Panc1 (cell line): ENCODE results near the gene XIRP2. TPM values are rescaled to one million over a fixed set of nuclear protein-coding genes. Genes with fewer than 3 reads are reported as not detected.
A peak's percentile ranks its signal among the peaks of the same experiment; 100 is the strongest.

ENCODE experiments used
- ATAC-seq: fragments of 200-7000 bp; cut with Tn5 transposase; 2 replicates; pipeline ENCODE4 v1.9.1; 2020; ENCODE audit warnings: mild to moderate bottlenecking, moderate library complexity
- BruUV-seq: library from RNA; stranded (reverse); fragments of 400-500 nt; replicated peaks from 2 replicates; lab custom pipeline; 2021; lab: Mats Ljungman, UMichigan
- CTCF ChIA-PET: fragments of 300-600 bp; sonication (Branson Sonifier 250); formaldehyde crosslinking; loops from one replicate; lab custom pipeline; 2022; ENCODE audit warnings: antibody characterized with exemption; lab: Charles Lee
- POLR2A ChIA-PET: fragments of 300-600 bp; sonication (Branson Sonifier 250); formaldehyde crosslinking; loops from one replicate; lab custom pipeline; 2022; ENCODE audit warnings: antibody characterized with exemption; lab: Charles Lee
- DNase-seq: peaks from one replicate; pipeline ENCODE4 v3.0.0-alpha.2; 2010; ENCODE audit warnings: low read depth, low spot score
- H3K27ac ChIP-seq: 2 replicates; pipeline ENCODE4 v1.5.1; 2011; ENCODE audit warnings: mild to moderate bottlenecking, low read length, inconsistent platforms
- H3K27me3 ChIP-seq: fragments of 200-500 bp; sonication (Bioruptor generic); 2 replicates; pipeline ENCODE4 v1.6.0; 2014; ENCODE audit warnings: low read length, inconsistent platforms; ENCODE audit not compliant: control insufficient read depth, insufficient read depth
- H3K36me3 ChIP-seq: fragments of 200-500 bp; sonication (Bioruptor generic); 2 replicates; pipeline ENCODE4 v1.5.1; 2014; ENCODE audit warnings: inconsistent platforms, mild to moderate bottlenecking, low read length, moderate library complexity; ENCODE audit not compliant: control insufficient read depth, insufficient read depth
- H3K4me1 ChIP-seq: 2 replicates; pipeline ENCODE4 v1.5.1; 2011; ENCODE audit warnings: inconsistent platforms, mild to moderate bottlenecking, low read length, moderate library complexity; ENCODE audit not compliant: control insufficient read depth, insufficient read depth
- H3K4me3 ChIP-seq, 2 experiments: 2 replicates each; pipeline ENCODE4 v1.5.1; 2011 to 2012; ENCODE audit warnings: low read depth in 2 of 2, low read length in 2 of 2, mild to moderate bottlenecking in 2 of 2, inconsistent platforms in 1 of 2, moderate library complexity in 1 of 2
- H3K9me3 ChIP-seq: fragments of 200-500 bp; sonication (Bioruptor generic); 2 replicates; pipeline ENCODE4 v1.5.1; 2014; ENCODE audit warnings: low read depth, mild to moderate bottlenecking, inconsistent platforms, low read length, moderate library complexity; ENCODE audit not compliant: control insufficient read depth, insufficient read depth
- POLR2AphosphoS5 ChIP-seq: IDR thresholded peaks from 2 replicates; pipeline ENCODE4 v1.6.1; 2012; ENCODE audit warnings: mild to moderate bottlenecking, low read depth, low read length, moderate library complexity
- SIN3A ChIP-seq: IDR thresholded peaks from 2 replicates; pipeline ENCODE4 v1.6.1; 2012; ENCODE audit warnings: low read depth, mild to moderate bottlenecking, low read length, moderate library complexity, borderline replicate concordance; ENCODE audit not compliant: insufficient read depth
- TCF7L2 ChIP-seq: IDR thresholded peaks from 2 replicates; pipeline ENCODE4 v1.6.1; 2011; ENCODE audit warnings: mild to moderate bottlenecking, low read depth, low read length, inconsistent platforms
- in situ Hi-C: cut with HindIII; loops from 2 replicates; pipeline ENCODE4 v1.10.0; 2016; ENCODE audit warnings: low sequenced_read_pairs, low pct_unique_long_range_greater_than_20kb
- intact Hi-C: fragments of 100-400 bp; cut with micrococcal nuclease; formaldehyde crosslinking; loops from one replicate; pipeline ENCODE4 v1.10.0; 2022; ENCODE audit not compliant: unreplicated experiment
- total RNA-seq: library from RNA; stranded (reverse); gene quantifications from one replicate; pipeline ENCODE4 v1.2.1, GENCODE V29; 2021; ENCODE audit not compliant: unreplicated experiment
- TF ChIP-seq, protein P1 (sequence below): fragments of 450-650 bp; IDR thresholded peaks from 2 replicates; pipeline ENCODE4 v1.5.1; 2017; ENCODE audit warnings: mild to moderate bottlenecking
- TF ChIP-seq, protein P2 (sequence below), 2 experiments: IDR thresholded peaks; 2 replicates each; pipeline ENCODE4 v1.6.1; 2011 to 2012; ENCODE audit warnings: low read depth in 2 of 2, control low read depth in 1 of 2, low read length in 1 of 2, mild to moderate bottlenecking in 1 of 2, moderate library complexity in 1 of 2; ENCODE audit not compliant: insufficient read depth in 1 of 2

XIRP2 gene
- total RNA-seq, 1 experiment from 2014 or later = not detected

DNA sequence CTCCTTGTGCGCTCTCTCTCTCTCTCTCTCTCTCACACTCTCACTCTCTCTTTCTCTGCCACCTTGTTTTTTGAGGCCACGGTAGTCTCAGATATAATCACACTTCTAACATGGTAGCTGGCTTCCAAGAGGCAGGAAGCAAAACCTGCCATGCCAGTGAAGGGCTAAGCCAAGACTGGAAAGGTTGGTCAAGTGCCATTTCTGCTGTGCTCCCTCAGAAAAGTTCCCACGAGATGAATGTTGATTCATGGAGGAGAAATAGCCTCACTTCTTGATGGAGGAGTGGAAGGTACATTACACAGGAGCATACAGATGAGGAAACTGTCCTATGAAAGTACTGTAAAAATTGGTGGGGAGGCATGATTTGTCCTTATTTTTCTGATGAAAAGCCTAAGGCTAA, 237.9 kb downstream of the XIRP2 start:
- Histone ChIP-seq H3K9me3 (no peaks in the 10 kb centered on the region), H3K27me3 (no peaks in the 10 kb centered on the region), H3K36me3 (no peaks in the 10 kb centered on the region), H3K4me3 (no peak overlapping the region), H3K4me1 (no peaks in the 10 kb centered on the region), H3K27ac (no peak overlapping the region)
- CTCF ChIA-PET = no interaction called here
- TF ChIP-seq TCF7L2 (no peak), SIN3A (no peak), POLR2AphosphoS5 (no peak)
- TF ChIP-seq, protein P1, sequence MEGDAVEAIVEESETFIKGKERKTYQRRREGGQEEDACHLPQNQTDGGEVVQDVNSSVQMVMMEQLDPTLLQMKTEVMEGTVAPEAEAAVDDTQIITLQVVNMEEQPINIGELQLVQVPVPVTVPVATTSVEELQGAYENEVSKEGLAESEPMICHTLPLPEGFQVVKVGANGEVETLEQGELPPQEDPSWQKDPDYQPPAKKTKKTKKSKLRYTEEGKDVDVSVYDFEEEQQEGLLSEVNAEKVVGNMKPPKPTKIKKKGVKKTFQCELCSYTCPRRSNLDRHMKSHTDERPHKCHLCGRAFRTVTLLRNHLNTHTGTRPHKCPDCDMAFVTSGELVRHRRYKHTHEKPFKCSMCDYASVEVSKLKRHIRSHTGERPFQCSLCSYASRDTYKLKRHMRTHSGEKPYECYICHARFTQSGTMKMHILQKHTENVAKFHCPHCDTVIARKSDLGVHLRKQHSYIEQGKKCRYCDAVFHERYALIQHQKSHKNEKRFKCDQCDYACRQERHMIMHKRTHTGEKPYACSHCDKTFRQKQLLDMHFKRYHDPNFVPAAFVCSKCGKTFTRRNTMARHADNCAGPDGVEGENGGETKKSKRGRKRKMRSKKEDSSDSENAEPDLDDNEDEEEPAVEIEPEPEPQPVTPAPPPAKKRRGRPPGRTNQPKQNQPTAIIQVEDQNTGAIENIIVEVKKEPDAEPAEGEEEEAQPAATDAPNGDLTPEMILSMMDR = no peak
- TF ChIP-seq, protein P2, sequence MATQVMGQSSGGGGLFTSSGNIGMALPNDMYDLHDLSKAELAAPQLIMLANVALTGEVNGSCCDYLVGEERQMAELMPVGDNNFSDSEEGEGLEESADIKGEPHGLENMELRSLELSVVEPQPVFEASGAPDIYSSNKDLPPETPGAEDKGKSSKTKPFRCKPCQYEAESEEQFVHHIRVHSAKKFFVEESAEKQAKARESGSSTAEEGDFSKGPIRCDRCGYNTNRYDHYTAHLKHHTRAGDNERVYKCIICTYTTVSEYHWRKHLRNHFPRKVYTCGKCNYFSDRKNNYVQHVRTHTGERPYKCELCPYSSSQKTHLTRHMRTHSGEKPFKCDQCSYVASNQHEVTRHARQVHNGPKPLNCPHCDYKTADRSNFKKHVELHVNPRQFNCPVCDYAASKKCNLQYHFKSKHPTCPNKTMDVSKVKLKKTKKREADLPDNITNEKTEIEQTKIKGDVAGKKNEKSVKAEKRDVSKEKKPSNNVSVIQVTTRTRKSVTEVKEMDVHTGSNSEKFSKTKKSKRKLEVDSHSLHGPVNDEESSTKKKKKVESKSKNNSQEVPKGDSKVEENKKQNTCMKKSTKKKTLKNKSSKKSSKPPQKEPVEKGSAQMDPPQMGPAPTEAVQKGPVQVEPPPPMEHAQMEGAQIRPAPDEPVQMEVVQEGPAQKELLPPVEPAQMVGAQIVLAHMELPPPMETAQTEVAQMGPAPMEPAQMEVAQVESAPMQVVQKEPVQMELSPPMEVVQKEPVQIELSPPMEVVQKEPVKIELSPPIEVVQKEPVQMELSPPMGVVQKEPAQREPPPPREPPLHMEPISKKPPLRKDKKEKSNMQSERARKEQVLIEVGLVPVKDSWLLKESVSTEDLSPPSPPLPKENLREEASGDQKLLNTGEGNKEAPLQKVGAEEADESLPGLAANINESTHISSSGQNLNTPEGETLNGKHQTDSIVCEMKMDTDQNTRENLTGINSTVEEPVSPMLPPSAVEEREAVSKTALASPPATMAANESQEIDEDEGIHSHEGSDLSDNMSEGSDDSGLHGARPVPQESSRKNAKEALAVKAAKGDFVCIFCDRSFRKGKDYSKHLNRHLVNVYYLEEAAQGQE (IDR thresholded peaks at IDR 0.05; ENCODE audit: insufficient read depth in 1 of 2, low read depth in 2 of 2, low read length in 1 of 2) = no peak
- no TSS peak for BruUV-seq
- in situ Hi-C loops (no loop called here), intact Hi-C loops (no loop called here)
- ATAC-seq (no peak), DNase-seq (no peak)
- POLR2A ChIA-PET = no interaction called here

DNA sequence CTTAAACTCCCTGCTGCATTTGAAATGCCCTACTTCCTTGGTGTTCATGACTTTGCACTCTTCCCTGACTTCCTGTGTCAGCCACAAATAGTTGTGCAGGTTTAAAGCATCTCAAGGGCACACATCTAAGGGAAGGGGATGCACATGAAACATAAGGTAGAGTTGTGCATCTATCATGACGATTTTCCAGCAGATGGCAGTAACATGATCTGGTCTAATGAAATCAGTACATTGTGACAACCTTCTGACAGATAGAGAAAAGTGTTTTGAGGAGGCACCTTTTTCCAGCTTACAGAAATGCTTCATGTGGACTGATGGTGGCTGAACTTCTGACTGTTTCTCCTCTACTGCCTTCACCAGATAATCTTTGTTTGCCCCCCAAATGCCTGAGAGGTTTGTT, 238.9 kb downstream of the XIRP2 start:
- POLR2A ChIA-PET = no interaction called here
- DNase-seq (no peak), ATAC-seq (no peak)
- Histone ChIP-seq H3K9me3 (no peaks in the 10 kb centered on the region), H3K4me1 (no peaks in the 10 kb centered on the region), H3K4me3 (no peak overlapping the region), H3K27me3 (no peaks in the 10 kb centered on the region), H3K27ac (no peak overlapping the region), H3K36me3 (no peaks in the 10 kb centered on the region)
- in situ Hi-C loops = no loop called here
- BruUV-seq = no TSS peak
- CTCF ChIA-PET = no interaction called here
- intact Hi-C loops = no loop called here
- TF ChIP-seq TCF7L2 (no peak), SIN3A (no peak), POLR2AphosphoS5 (no peak)
- TF ChIP-seq, protein P1 = peak; percentile 33; the same call in 1 of the 2 replicates
- TF ChIP-seq, protein P2 (IDR thresholded peaks at IDR 0.05; ENCODE audit: insufficient read depth in 1 of 2, low read depth in 2 of 2, low read length in 1 of 2) = no peak
